ENCODE measurements around the gene TRIM72.
"Not testable (repeated sequence)": the region's sequence is repeated elsewhere in the genome, so short reads cannot be mapped to it uniquely, and the experiment has no call there.

The TRIM72 gene

GRCh38 chr16:31214708-31215286, 878 bp downstream of the TRIM72 start:
- DNase-seq (ENCODE audit: low spot score): no peak

DNA sequence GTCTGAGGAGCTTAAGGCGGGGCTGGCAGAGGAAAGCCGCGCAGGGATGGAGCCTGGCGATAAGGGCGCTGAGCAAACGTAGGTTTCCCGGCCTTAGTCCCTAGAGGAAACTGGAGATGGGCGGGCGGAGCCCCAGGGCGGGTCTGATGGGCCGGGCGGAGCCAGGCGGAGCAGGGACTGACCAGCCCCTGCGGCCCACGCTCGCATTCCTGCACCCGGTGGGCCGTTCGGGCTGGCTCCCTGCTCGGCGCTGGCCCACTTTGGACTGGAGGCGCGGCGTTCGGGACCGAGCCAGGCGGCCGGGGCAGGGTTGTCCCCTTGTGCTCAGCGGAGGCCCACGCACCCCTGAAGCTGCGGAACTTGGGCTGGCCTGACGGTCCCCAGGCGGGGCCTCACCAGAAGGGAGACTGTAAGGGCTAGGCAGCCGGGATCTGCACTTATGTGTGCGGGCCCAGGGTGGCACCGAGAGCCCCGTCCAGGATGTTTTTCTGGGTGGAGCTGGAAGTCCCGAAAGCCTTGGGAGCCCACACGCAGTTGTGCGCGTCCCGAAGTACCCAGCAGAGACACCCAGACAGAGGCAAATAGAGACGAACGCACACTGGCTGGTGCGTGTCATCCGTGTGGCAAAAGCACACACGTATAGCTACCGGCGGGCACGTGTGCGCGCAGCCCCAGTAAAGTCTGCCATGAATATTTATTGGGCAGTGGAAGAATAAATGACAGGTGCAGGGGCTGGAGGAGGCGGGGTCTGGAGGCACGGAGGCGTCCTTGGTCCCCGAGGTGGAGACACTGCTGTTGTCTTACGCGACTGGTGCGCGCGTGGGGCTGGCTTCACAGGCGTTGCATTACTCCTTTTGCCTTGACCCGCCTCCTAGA, 1.6 kb downstream of the TRIM72 start:
- FAIRE-seq: no peak

More at GRCh38 chr16:31214708-31215286, 878 bp downstream of the TRIM72 start:
- no peak for FAIRE-seq

DNA sequence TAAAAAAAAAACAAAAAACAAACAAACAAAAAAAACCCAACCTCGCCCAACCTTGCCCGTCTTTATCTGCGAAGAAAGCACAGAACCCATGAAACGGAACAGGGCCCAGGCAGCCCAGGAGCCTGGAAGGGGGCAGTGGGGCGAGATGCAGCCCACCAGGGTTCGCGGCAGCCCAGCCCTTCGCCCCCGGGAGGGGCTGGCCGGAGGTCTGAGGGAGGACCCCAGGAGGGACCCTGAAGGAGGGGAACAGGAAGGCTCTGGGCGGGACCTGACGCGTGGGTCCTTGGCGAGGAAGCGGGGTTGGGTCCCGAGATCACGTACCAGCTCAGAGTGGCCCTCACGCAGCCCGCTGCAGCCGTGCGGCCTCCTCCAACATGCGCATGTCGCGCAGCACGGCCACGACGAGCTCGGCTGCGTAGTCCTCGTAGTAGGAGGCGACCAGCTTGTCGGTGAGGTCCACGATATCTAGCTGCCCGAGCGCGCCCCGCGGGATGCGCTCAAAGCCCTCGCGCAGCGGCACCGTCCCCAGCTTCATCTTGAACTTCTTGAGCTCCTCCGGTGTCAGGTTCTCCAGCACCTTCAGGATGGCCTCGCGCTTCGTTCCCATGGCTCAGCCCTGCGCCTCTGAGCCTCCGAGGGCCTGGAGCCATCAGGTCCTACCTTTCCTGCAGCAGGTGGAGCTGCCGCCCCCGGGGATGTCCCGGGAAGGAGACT, 2.7 kb downstream of the TRIM72 start, which contains the start of gene PYDC1:
PYDC1 (minus strand) TSS at position 714 of the 714 bp plus-strand sequence; CDS start at position 607, 107 bp downstream.
- FAIRE-seq (no peak), DNase-seq (ENCODE audit: low spot score) (no peak)

More for the DNA sequence above, 1.6 kb downstream of the TRIM72 start:
- peak; percentile 88 for DNase-seq (ENCODE audit: low spot score)

GRCh38 chr16:31217136-31217530, 3.2 kb downstream of the TRIM72 start:
- no peak for FAIRE-seq
- DNase-seq (ENCODE audit: low spot score): no peak

DNA sequence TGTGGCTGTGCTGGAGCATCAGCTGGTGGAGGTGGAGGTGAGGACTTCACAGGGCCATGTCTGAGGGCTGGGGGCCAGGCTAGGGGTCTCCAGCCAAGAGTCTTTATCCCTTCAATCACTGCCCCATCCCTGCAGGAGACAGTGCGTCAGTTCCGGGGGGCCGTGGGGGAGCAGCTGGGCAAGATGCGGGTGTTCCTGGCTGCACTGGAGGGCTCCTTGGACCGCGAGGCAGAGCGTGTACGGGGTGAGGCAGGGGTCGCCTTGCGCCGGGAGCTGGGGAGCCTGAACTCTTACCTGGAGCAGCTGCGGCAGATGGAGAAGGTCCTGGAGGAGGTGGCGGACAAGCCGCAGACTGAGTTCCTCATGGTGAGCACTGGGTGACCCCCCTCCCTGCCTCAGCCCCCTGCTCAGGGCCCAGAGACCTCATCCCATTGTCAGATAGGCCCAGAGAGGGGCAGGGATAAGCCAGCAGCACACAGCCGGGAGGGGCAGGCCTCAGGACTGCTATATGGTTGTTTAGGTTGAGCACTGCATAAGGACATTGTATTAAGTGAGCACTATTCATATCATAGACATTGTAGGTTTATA, 5.3 kb downstream of the TRIM72 start:
- FAIRE-seq: no peak
- no peak for DNase-seq (ENCODE audit: low spot score)

DNA sequence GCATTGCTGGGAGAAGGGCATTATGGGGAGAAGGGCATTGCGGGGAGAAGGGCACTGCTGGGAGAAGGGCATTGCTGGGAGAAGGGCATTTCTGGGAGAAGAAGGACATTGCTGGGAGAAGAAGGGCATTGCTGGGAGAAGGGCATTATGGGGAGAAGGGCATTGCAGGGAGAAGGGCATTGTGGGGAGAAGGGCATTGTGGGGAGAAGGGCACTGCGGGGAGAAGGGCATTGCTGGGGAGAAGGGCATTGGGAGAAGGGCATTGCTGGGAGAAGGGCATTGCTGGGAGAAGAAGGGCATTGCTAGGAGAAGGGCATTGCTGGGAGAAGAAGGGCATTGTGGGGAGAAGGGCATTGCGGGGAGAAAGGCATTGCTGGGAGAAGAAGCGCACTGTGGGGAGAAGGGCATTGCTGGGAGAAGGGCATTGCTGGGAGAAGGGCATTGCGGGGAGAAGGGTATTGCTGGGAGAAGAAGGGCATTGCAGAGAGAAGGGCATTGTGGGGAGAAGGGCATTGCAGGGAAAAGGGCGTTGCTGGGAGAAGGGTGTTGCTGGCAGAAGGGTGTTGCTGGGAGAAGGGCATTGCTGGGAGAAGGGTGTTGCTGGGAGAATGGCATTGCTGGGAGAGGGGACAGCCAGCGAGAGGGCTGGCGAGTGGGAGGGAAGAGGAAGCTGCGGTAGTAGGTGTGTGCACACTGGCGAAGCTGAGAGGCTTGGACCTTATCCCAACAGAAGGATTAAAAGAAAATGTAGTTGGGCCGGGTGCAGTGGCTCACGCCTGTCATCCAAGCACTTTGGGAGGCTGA, 7.6 kb downstream of the TRIM72 start:
- DNase-seq (ENCODE audit: low spot score) (no peak), FAIRE-seq (peak; percentile 44)

- DNase-seq (ENCODE audit: low spot score): no peak
- no peak for FAIRE-seq
Measured at GRCh38 chr16:31223044-31223443, 9.1 kb downstream of the TRIM72 start.

DNA sequence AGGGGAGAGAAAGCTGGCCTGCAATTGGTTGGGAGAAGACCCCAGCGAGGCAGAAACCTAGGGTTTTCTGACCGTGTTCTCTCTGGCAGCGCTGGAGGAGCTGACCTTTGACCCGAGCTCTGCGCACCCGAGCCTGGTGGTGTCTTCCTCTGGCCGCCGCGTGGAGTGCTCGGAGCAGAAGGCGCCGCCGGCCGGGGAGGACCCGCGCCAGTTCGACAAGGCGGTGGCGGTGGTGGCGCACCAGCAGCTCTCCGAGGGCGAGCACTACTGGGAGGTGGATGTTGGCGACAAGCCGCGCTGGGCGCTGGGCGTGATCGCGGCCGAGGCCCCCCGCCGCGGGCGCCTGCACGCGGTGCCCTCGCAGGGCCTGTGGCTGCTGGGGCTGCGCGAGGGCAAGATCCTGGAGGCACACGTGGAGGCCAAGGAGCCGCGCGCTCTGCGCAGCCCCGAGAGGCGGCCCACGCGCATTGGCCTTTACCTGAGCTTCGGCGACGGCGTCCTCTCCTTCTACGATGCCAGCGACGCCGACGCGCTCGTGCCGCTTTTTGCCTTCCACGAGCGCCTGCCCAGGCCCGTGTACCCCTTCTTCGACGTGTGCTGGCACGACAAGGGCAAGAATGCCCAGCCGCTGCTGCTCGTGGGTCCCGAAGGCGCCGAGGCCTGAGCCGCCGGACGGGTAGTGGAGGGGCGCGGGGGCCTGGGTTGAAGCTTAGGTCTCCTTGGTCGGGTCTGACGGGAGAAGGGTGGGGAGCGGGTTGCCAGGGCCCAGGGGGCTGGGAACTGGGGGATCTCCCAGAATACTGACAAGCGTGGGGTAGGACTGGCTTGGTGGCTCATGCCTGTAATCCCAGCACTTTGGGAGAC, 10.4 kb downstream of the TRIM72 start:
- no peak for DNase-seq (ENCODE audit: low spot score)
- no peak for FAIRE-seq

- no peak for FAIRE-seq
Measured at GRCh38 chr16:31225193-31225592, 11.3 kb downstream of the TRIM72 start.

DNA sequence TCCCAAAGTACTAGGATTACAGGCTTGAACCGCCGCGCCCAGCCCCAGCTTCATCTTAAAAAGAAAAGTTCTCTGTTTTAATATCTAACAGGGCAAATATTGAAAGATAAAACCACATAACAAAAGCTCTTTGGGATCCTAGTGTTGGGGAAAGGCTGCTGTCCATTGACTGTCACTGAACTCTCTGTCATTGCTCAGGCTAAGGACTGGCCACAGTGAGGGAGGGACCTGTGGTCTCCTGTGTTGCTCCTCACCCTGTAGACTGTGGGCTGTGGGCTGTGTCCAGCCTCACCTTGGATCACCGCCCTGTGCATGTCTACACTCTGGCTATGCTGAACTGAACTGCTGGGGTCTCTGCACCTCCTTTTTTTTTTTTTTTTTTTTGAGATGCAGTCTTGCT, 14.3 kb downstream of the TRIM72 start:
- DNase-seq (ENCODE audit: low spot score) (no peak), FAIRE-seq (no peak)

More at GRCh38 chr16:31225193-31225592, 11.3 kb downstream of the TRIM72 start:
- DNase-seq (ENCODE audit: low spot score): no peak

- FAIRE-seq (no peak), DNase-seq (ENCODE audit: low spot score) (no peak)
Measured at GRCh38 chr16:31229501-31229900, 15.6 kb downstream of the TRIM72 start.

GRCh38 chr16:31238041-31238440, 24.1 kb downstream of the TRIM72 start:
- DNase-seq (ENCODE audit: low spot score) (no peak), FAIRE-seq (no peak)

- FAIRE-seq (no peak), DNase-seq (ENCODE audit: low spot score) (no peak)
Measured at GRCh38 chr16:31242206-31242605, 28.3 kb downstream of the TRIM72 start.

DNA sequence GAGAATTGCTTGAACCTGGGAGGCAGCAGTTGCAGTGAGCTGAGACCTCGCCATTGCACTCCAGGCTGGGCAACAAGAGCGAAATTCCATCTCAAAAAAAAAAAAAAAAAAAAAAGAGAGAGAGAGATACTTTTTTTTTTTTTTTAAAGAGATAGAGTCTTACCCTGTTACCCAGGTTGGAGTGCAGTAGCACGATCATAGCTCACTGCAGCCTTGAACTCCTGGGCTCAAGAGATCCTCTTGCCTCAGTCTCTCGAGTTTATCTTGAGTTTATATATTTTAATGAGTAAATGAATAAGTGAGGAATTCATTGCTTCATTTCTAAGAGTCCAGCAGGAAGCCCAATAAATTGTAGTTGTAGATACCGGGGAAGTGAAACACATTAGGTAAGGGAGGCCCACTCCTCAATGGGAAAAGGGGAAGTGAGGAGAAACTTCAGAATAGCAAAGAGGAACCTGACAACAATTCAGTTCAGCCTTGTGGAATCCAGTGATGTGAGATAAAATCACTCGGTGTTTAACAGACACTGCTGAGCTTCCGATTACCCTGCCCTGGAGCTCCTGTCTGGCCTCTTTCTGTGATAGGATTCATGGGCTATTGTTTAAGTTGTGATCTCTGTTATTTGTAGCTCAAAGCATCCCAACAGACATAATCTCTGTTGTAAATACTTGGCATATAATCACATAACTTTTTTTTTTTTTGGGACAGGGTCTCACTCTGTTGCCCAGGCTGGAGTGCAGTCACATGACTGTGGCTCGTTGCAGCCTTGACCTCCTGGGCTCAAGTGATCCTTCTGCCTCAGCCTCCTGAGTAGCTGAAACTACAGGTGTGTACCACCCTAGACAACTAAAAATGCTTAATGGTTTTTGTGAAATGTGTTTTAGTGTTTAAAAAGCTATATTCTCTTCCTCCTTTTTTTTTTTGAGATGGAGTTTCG, 30.1 kb downstream of the TRIM72 start:
- no peak for FAIRE-seq

GRCh38 chr16:31245598-31245997, 31.7 kb downstream of the TRIM72 start:
- not testable (repeated sequence) for DNase-seq (ENCODE audit: low spot score)

More for the DNA sequence above, 30.1 kb downstream of the TRIM72 start:
- no peak for DNase-seq (ENCODE audit: low spot score)

DNA sequence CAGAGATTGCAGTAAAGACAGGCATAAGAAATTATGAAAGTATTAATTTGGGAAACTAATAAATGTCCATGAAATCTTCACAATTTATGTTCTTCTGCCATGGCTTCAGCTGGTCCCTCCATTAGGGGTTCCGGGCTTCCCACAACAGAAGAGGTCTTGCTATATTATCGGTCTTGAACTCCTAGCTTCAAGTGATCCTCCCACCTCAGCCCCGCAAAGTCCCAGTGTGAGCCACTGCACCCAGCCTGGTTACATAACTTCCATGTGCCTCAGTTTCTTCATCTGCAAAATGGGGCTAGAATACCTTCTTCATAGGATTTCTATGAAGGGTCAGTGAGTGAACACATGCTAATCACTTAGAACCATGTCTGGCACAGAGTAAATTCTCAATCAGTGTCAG, 32.4 kb downstream of the TRIM72 start:
- DNase-seq (ENCODE audit: low spot score): no peak
- no peak for FAIRE-seq

More at GRCh38 chr16:31245598-31245997, 31.7 kb downstream of the TRIM72 start:
- FAIRE-seq: not testable (repeated sequence)

GRCh38 chr16:31248344-31248743, 34.4 kb downstream of the TRIM72 start:
- no peak for DNase-seq (ENCODE audit: low spot score)

GRCh38 chr16:31250782-31251384, 37.0 kb downstream of the TRIM72 start:
- FAIRE-seq (no peak), DNase-seq (ENCODE audit: low spot score) (no peak)

More at GRCh38 chr16:31248344-31248743, 34.4 kb downstream of the TRIM72 start:
- FAIRE-seq: no peak

Measured in urothelium cell line (cell line).